GM10248 (cell line): ENCODE data around the gene OR2B3.
"Not testable (repeated sequence)": the region's sequence is repeated elsewhere in the genome, so short reads cannot be mapped to it uniquely, and the experiment has no call there.

Experiments used
- CTCF ChIA-PET: fragments of 300-600 bp; sonication (Branson Sonifier 250); formaldehyde crosslinking; extraction: SDS; loops from one replicate; lab custom pipeline; 2021; ENCODE audit warnings: antibody characterized with exemption; lab: Yijun Ruan, JAX
- POLR2A ChIA-PET: fragments of 350-650 bp; sonication (Branson Sonifier 250); formaldehyde crosslinking; extraction: SDS; loops from one replicate; lab custom pipeline; 2020; ENCODE audit warnings: antibody characterized with exemption; lab: Yijun Ruan, JAX
- DNase-seq: peaks from one replicate; pipeline ENCODE4 v3.0.0; 2012; ENCODE audit errors: extremely low spot score
- TF ChIP-seq, protein P1 (sequence below): IDR thresholded peaks from 2 replicates; pipeline ENCODE4 v1.5.1; 2012; ENCODE audit warnings: mild to moderate bottlenecking, low read depth; ENCODE audit errors: extremely low read depth, missing control alignments, control extremely low read depth

OR2B3 gene

GRCh38 chr6:29087213-29087612, at the start of gene OR2B3:
TSS of gene OR2B3 (minus strand) at chr6:29087313. CDS start at chr6:29087248, 65 bp downstream.
- no peak for DNase-seq
- TF ChIP-seq, protein P1, sequence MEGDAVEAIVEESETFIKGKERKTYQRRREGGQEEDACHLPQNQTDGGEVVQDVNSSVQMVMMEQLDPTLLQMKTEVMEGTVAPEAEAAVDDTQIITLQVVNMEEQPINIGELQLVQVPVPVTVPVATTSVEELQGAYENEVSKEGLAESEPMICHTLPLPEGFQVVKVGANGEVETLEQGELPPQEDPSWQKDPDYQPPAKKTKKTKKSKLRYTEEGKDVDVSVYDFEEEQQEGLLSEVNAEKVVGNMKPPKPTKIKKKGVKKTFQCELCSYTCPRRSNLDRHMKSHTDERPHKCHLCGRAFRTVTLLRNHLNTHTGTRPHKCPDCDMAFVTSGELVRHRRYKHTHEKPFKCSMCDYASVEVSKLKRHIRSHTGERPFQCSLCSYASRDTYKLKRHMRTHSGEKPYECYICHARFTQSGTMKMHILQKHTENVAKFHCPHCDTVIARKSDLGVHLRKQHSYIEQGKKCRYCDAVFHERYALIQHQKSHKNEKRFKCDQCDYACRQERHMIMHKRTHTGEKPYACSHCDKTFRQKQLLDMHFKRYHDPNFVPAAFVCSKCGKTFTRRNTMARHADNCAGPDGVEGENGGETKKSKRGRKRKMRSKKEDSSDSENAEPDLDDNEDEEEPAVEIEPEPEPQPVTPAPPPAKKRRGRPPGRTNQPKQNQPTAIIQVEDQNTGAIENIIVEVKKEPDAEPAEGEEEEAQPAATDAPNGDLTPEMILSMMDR: no peak
- POLR2A ChIA-PET: no interaction called here
- CTCF ChIA-PET: no interaction called here

GRCh38 chr6:29131691-29132090, 44.6 kb upstream of the OR2B3 start:
- DNase-seq: no peak
- POLR2A ChIA-PET: no interaction called here
- TF ChIP-seq, protein P1: no peak
- CTCF ChIA-PET: no interaction called here

DNA sequence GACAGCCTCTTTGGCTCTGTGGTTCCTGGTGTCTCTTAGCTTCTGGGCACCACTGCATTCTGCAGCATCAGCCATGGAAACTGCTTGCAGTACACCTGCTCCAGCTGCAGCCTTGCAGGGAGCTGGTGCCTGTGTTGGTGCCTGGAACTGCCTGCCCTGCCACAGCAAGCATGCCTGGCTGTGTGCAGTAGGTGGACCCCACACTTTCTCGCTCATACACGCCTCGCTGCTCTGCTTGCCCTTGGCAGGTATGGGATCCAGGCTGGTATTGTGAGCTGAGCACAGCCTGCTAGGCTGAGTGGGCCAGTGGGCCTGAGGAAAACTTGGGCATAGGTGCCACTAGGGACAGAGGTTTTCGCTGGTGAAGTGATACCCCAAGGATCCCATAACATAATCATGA, 43.5 kb upstream of the OR2B3 start:
- TF ChIP-seq, protein P1: no peak
- ChIA-PET CTCF (interaction anchor here (0.8 kb wide), 1 partner anchor 9 kb away, joined by 3 read pairs; no protein-coding TSS in a partner anchor), POLR2A (no interaction called here)
- no peak for DNase-seq

- TF ChIP-seq, protein P1: no peak
- no peak for DNase-seq
- CTCF ChIA-PET: interaction anchor here (0.8 to 1.7 kb wide), 2 partner anchors 10 to 27 kb away, joined by 3 to 4 read pairs; no protein-coding TSS in a partner anchor
Measured at GRCh38 chr6:29129326-29130012, 42.4 kb upstream of the OR2B3 start.

GRCh38 chr6:29114964-29115363, 27.9 kb upstream of the OR2B3 start:
- CTCF ChIA-PET, POLR2A ChIA-PET, DNase-seq: not testable (repeated sequence)

More at GRCh38 chr6:29129326-29130012, 42.4 kb upstream of the OR2B3 start:
- POLR2A ChIA-PET: no interaction called here

- DNase-seq: no peak
- ChIA-PET CTCF (interaction anchor here (1.6 to 1.7 kb wide), 2 partner anchors 9 to 11 kb away, joined by 3 to 5 read pairs; no protein-coding TSS in a partner anchor), POLR2A (no interaction called here)
- TF ChIP-seq, protein P1: no peak
Measured at GRCh38 chr6:29112135-29112534, 25.0 kb upstream of the OR2B3 start.

DNA sequence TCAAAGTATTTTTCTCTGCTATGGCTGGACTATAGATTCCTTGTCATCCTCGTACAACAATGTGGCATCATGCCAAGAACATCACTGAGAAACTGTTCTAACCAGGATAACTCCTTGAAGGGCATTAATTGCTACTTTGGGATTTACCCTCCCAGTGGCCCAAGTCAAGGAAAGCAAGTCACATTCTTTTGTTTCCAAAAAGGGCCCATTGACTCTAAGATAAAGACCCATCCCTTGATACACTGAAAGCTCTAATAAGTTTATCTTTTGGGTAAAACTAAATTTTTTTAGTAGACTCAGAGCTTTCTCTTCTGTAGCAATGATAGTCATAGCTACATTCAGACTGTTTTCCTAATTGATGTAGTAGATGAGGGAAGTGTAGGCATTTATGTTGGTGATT, 20.6 kb upstream of the OR2B3 start, which contains the start of gene OR2J3:
Gene OR2J3 (plus strand): TSS at position 301 of the 400 bp plus-strand sequence. CDS start 3,833 bp downstream, outside the sequence.
- TF ChIP-seq, protein P1: no peak
- DNase-seq: no peak
- ChIA-PET CTCF (interaction anchor here (1.3 to 2.0 kb wide), 2 partner anchors 9 to 32 kb away, joined by 3 to 6 read pairs; no protein-coding TSS in a partner anchor), POLR2A (no interaction called here)
